GM18907 (cell line): Measurements from ENCODE around the gene ASB5.
A peak's percentile ranks its signal among the peaks of the same experiment; 100 is the strongest.
"Not testable (repeated sequence)": the region's sequence is repeated elsewhere in the genome, so short reads cannot be mapped to it uniquely, and the experiment has no call there.

Experiments
- ATAC-seq: cut with Tn5 transposase; IDR thresholded peaks from one replicate; pipeline ENCODE4 v1.9.1; 2021; ENCODE audit warnings: mild to moderate bottlenecking, moderate library complexity; ENCODE audit not compliant: unreplicated experiment

The ASB5 gene

GRCh38 chr4:176279560-176279959 is 10.5 kb upstream of the ASB5 start:
- ATAC-seq: not testable (repeated sequence)

- ATAC-seq: peak; percentile 91
Measured at GRCh38 chr4:176277162-176277904, 8.3 kb upstream of the ASB5 start.

GRCh38 chr4:176276710-176277109 is 7.7 kb upstream of the ASB5 start:
- ATAC-seq: no peak

GRCh38 chr4:176274441-176274840 is 5.4 kb upstream of the ASB5 start:
- no peak for ATAC-seq

- no peak for ATAC-seq
Measured at GRCh38 chr4:176273736-176274135, 4.7 kb upstream of the ASB5 start.

- ATAC-seq: no peak
Measured at GRCh38 chr4:176272799-176273198, 3.8 kb upstream of the ASB5 start.

- ATAC-seq: no peak
Measured at GRCh38 chr4:176271749-176272148, 2.7 kb upstream of the ASB5 start.

- peak; percentile 42 for ATAC-seq
Measured at GRCh38 chr4:176270669-176271068, 1.6 kb upstream of the ASB5 start.

GRCh38 chr4:176266026-176266425 is 3.0 kb downstream of the ASB5 start:
- ATAC-seq: no peak

- ATAC-seq: peak; percentile 62
Measured at GRCh38 chr4:176262243-176262642, 6.8 kb downstream of the ASB5 start.

- no peak for ATAC-seq
Measured at GRCh38 chr4:176261481-176261880, 7.5 kb downstream of the ASB5 start.

- ATAC-seq: no peak
Measured at GRCh38 chr4:176261018-176261417, 8.0 kb downstream of the ASB5 start.

- ATAC-seq: no peak
Measured at GRCh38 chr4:176259330-176260090, 9.5 kb downstream of the ASB5 start.

GRCh38 chr4:176258135-176258534 is 10.9 kb downstream of the ASB5 start:
- ATAC-seq: no peak

GRCh38 chr4:176256921-176257320 is 12.1 kb downstream of the ASB5 start:
- ATAC-seq: no peak

GRCh38 chr4:176242764-176243347 is 26.2 kb downstream of the ASB5 start:
- no peak for ATAC-seq

- ATAC-seq: no peak
Measured at GRCh38 chr4:176241703-176242102, 27.3 kb downstream of the ASB5 start.

- no peak for ATAC-seq
Measured at GRCh38 chr4:176238826-176239225, 30.2 kb downstream of the ASB5 start.

GRCh38 chr4:176238157-176238610 is 30.8 kb downstream of the ASB5 start:
- no peak for ATAC-seq

- no peak for ATAC-seq
Measured at GRCh38 chr4:176236946-176237345, 32.1 kb downstream of the ASB5 start.

GRCh38 chr4:176230836-176231235 is 38.2 kb downstream of the ASB5 start:
- no peak for ATAC-seq

GRCh38 chr4:176229645-176230044 is 39.4 kb downstream of the ASB5 start:
- no peak for ATAC-seq
